GM23338 (cell line): ENCODE results near the gene CFHR3. TPM values are rescaled to one million over a fixed set of nuclear protein-coding genes. Genes with fewer than 3 reads are reported as not detected.

Source experiments
- ATAC-seq: fragments of 200-7000 bp; cut with Tn5 transposase; 3 replicates; pipeline ENCODE4 v1.9.1; 2020
- DNase-seq: peaks from one replicate; pipeline ENCODE4 v3.0.0-alpha.2; 2015; ENCODE audit warnings: low spot score
- H2AFZ ChIP-seq: fragments of 200-600 bp; sonication (generic); 2 replicates; pipeline ENCODE4 v1.8.0; 2016; ENCODE audit warnings: antibody characterized with exemption, mild to moderate bottlenecking, moderate library complexity
- H3F3A ChIP-seq: fragments of 200-600 bp; sonication (generic); replicated peaks from 2 replicates; pipeline ENCODE4 v1.8.0; 2017; ENCODE audit warnings: antibody characterized with exemption, mixed run types, low read depth
- H3K27ac ChIP-seq: fragments of 200-600 bp; sonication (generic); 2 replicates; pipeline ENCODE4 v1.6.1; 2016; ENCODE audit warnings: low read depth
- H3K27me3 ChIP-seq: fragments of 200-600 bp; sonication (generic); 2 replicates; pipeline ENCODE4 v1.8.0; 2016; ENCODE audit warnings: mild to moderate bottlenecking, mixed run types, moderate library complexity; ENCODE audit not compliant: insufficient read depth
- H3K36me3 ChIP-seq: fragments of 200-600 bp; sonication (generic); 2 replicates; pipeline ENCODE4 v1.8.0; 2016; ENCODE audit warnings: mild to moderate bottlenecking; ENCODE audit not compliant: insufficient read depth
- H3K4me1 ChIP-seq: fragments of 200-600 bp; sonication (generic); 2 replicates; pipeline ENCODE4 v1.8.0; 2016; ENCODE audit warnings: mild to moderate bottlenecking, moderate library complexity; ENCODE audit not compliant: insufficient read depth
- H3K4me2 ChIP-seq: fragments of 200-600 bp; sonication (generic); 2 replicates; pipeline ENCODE4 v1.7.1; 2017; ENCODE audit warnings: mixed run types
- H3K4me3 ChIP-seq: fragments of 200-600 bp; sonication (generic); 2 replicates; pipeline ENCODE4 v1.6.1; 2016; ENCODE audit warnings: mixed run types
- H3K79me2 ChIP-seq: fragments of 200-600 bp; sonication (generic); replicated peaks from 2 replicates; pipeline ENCODE4 v1.8.0; 2017; ENCODE audit warnings: mild to moderate bottlenecking; ENCODE audit not compliant: insufficient read depth
- H3K9me2 ChIP-seq: fragments of 200-600 bp; sonication (generic); 2 replicates; pipeline ENCODE4 v1.8.0; 2017; ENCODE audit not compliant: insufficient read depth
- H4K20me1 ChIP-seq: fragments of 200-600 bp; sonication (generic); replicated peaks from 2 replicates; pipeline ENCODE4 v1.8.0; 2017; ENCODE audit warnings: mild to moderate bottlenecking; ENCODE audit not compliant: insufficient read depth
- H3K27ac Mint-ChIP-seq: 2 replicates; pipeline ENCODE4 v1.8.0; 2020; ENCODE audit warnings: inconsistent platforms, mild to moderate bottlenecking, moderate library complexity, mixed read lengths
- H3K27me3 Mint-ChIP-seq: 3 replicates; pipeline ENCODE4 v1.8.0; 2022; ENCODE audit warnings: low read depth, mild to moderate bottlenecking, moderate library complexity, mixed read lengths, inconsistent platforms; ENCODE audit not compliant: insufficient read depth, poor library complexity
- H3K36me3 Mint-ChIP-seq: 3 replicates; pipeline ENCODE4 v1.8.0; 2021; ENCODE audit warnings: low read depth, mild to moderate bottlenecking, inconsistent platforms, moderate library complexity, mixed read lengths
- H3K4me1 Mint-ChIP-seq: 3 replicates; pipeline ENCODE4 v1.8.0; 2020; ENCODE audit warnings: mild to moderate bottlenecking, inconsistent platforms, mixed read lengths
- H3K4me3 Mint-ChIP-seq: 3 replicates; pipeline ENCODE4 v1.8.0; 2021; ENCODE audit warnings: moderate library complexity, mild to moderate bottlenecking, inconsistent platforms, mixed read lengths
- H3K9me3 Mint-ChIP-seq: 3 replicates; pipeline ENCODE4 v1.8.0; 2020; ENCODE audit warnings: moderate library complexity, mild to moderate bottlenecking, inconsistent platforms, mixed read lengths
- EZH2 ChIP-seq: fragments of 200-600 bp; sonication (generic); IDR thresholded peaks from one replicate; pipeline ENCODE4 v1.8.0; 2017; ENCODE audit warnings: antibody characterized with exemption, mild to moderate bottlenecking, low read depth; ENCODE audit not compliant: unreplicated experiment
- EZH2phosphoT487 ChIP-seq: fragments of 200-600 bp; sonication (generic); IDR thresholded peaks from one replicate; pipeline ENCODE4 v1.8.1; 2018; ENCODE audit warnings: antibody characterized with exemption; ENCODE audit not compliant: unreplicated experiment
- ZNF331 ChIP-seq: fragments of 250-450 bp; sonication (Bioruptor Pico); IDR thresholded peaks from 2 replicates; pipeline ENCODE4 v1.5.0; 2020; ENCODE audit warnings: low read depth, mild to moderate bottlenecking, moderate library complexity
- polyA plus RNA-seq: library from polyadenylated mRNA; unstranded; fragments of >200 nt; fragmentation: Nextera tagmentation; extraction: Ambion mirVana; gene quantifications from 2 replicates; pipeline ENCODE4 v1.2.1, GENCODE V29; 2016
- total RNA-seq: library from RNA; depleted of rRNA; stranded (reverse); fragments of >200 nt; shearing (Covaris generic); gene quantifications from 2 replicates; pipeline ENCODE4 v1.2.3, GENCODE V29; 2014
- TF ChIP-seq, protein P1 (sequence below), 2 experiments: fragments of 200-600 bp in 1 of 2; sonication (generic) in 1 of 2; conservative IDR thresholded peaks; 2 replicates each; pipeline versions ENCODE4 v1.5.1 to v1.6.1; 2016 to 2017; ENCODE audit warnings: antibody characterized with exemption in 2 of 2, low read depth in 2 of 2, mild to moderate bottlenecking in 2 of 2, moderate library complexity in 1 of 2

The CFHR3 gene
- total and polyA plus RNA-seq, 2 experiments from 2014 or later = 0.17 to 2.2 TPM

DNA sequence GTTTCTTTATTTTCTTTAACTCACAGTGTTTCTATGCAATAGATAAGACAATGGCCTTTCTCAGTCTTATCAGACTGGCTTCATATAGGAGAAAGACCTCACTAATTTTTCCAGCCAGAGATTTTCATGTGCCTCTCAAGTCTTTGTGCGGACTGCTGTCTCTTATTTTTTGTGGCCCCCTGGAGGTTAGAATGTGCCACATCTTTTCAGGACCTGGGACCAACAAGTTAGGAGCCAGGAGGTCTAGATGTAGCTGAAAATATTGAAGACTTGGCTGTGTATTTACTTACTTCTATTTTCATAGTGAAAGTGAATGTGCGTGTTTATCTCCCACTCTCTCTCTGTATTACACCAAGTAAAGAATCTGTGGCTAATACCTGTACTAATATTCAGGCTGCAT lies 42.1 kb upstream of the CFHR3 start:
- peak; percentile 63 for DNase-seq

DNA sequence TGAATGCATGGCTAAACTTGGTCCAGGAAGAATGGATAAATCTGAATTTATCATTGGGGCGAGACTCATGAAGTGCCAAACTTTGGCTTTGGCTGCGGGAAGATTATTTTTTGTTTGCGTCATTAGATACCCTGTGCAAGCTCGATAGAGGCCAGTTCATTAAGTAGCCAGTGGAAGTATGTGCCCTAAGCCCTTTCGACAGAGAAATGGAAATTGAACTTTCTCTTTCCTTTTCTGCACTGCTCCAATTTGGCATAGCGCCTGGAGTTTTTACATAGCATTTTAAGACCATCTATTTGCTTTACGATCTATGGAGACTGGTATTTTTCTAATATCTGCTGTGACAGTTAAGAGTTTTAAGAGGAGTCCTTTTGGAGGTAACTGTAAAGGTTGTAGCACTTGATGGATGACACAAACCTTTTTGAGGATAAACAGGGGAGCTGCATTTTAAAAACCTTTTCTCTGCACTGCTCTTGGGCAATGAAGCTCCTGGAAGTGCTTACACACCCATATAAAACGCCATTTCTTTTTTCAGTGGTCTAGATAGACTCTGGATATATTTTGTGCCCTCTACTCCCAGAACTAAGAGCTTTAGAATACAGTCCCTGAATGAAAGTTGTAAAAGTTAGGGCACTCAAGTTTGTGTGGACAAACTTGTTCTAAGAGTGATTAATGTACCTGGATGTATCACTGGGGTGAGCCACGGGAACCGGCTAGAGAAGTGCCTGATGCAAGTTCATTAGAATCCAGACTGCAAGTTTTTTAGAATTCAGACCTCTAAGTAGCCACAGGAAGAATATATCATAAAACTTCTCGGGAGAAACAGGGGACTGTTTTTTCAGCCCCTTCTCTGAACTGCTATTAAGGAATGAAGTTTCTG lies 41.3 kb upstream of the CFHR3 start:
- Mint-ChIP-seq H3K27ac (no peak overlapping the region), H3K4me1 (peaks cover 3% of the 10 kb centered on the region; the same call in 1 of the 3 replicates), H3K36me3 (peaks cover 6% of the 10 kb centered on the region; the same call in 1 of the 3 replicates), H3K9me3 (peaks cover 7% of the 10 kb centered on the region), H3K4me3 (no peak overlapping the region), H3K27me3 (peaks cover 2% of the 10 kb centered on the region)
- H3F3A ChIP-seq = no peaks in the 10 kb centered on the region
- H3K4me2 ChIP-seq = no peak overlapping the region
- H3K27ac ChIP-seq = no peak overlapping the region
- H4K20me1 ChIP-seq = no peaks in the 10 kb centered on the region
- no peaks in the 10 kb centered on the region for H3K27me3 ChIP-seq
- H3K9me2 ChIP-seq = no peaks in the 10 kb centered on the region
- no peak for TF ChIP-seq ZNF331 (CRISPR knock-in tag)
- TF ChIP-seq, protein P1, sequence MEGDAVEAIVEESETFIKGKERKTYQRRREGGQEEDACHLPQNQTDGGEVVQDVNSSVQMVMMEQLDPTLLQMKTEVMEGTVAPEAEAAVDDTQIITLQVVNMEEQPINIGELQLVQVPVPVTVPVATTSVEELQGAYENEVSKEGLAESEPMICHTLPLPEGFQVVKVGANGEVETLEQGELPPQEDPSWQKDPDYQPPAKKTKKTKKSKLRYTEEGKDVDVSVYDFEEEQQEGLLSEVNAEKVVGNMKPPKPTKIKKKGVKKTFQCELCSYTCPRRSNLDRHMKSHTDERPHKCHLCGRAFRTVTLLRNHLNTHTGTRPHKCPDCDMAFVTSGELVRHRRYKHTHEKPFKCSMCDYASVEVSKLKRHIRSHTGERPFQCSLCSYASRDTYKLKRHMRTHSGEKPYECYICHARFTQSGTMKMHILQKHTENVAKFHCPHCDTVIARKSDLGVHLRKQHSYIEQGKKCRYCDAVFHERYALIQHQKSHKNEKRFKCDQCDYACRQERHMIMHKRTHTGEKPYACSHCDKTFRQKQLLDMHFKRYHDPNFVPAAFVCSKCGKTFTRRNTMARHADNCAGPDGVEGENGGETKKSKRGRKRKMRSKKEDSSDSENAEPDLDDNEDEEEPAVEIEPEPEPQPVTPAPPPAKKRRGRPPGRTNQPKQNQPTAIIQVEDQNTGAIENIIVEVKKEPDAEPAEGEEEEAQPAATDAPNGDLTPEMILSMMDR (conservative IDR thresholded peaks at IDR 0.05; ENCODE audit: low read depth in 2 of 2) = no peak
- H3K79me2 ChIP-seq = no peaks in the 10 kb centered on the region
- no peaks in the 10 kb centered on the region for H3K36me3 ChIP-seq
- no peak for DNase-seq
- H2AFZ ChIP-seq = peak overlapping the region; percentile 72; the same call in 1 of the 2 replicates
- no peaks in the 10 kb centered on the region for H3K4me1 ChIP-seq
- H3K4me3 ChIP-seq = no peak overlapping the region
- ATAC-seq = no peak

More for the DNA sequence above, 42.1 kb upstream of the CFHR3 start:
- Histone ChIP-seq H3K9me2 (no peaks in the 10 kb centered on the region), H3K36me3 (no peaks in the 10 kb centered on the region), H3F3A (no peaks in the 10 kb centered on the region), H2AFZ (no peak overlapping the region), H3K4me2 (no peak overlapping the region), H3K27me3 (no peaks in the 10 kb centered on the region), H4K20me1 (no peaks in the 10 kb centered on the region), H3K79me2 (no peaks in the 10 kb centered on the region), H3K4me3 (no peak overlapping the region), H3K27ac (no peak overlapping the region), H3K4me1 (no peaks in the 10 kb centered on the region)
- Mint-ChIP-seq H3K4me1 (peaks cover 3% of the 10 kb centered on the region; the same call in 1 of the 3 replicates), H3K27me3 (peaks cover 2% of the 10 kb centered on the region), H3K9me3 (no peaks in the 10 kb centered on the region; the same call in 1 of the 3 replicates), H3K36me3 (no peaks in the 10 kb centered on the region), H3K4me3 (no peak overlapping the region), H3K27ac (no peak overlapping the region)
- no peak for TF ChIP-seq EZH2
- TF ChIP-seq EZH2phosphoT487 = no peak
- TF ChIP-seq, protein P1 (conservative IDR thresholded peaks at IDR 0.05; ENCODE audit: low read depth in 2 of 2) = peak; percentile 58 to 65
- ATAC-seq = peak; percentile 46; the same call in 2 of the 3 replicates
